Activated B cell treated with CpG ODN at 0.5 μM for 24 hours (primary cell): ENCODE data around the gene MYO1H. TPM values are rescaled to one million over a fixed set of nuclear protein-coding genes. Genes with fewer than 3 reads are reported as not detected.

Experiments used
- ATAC-seq: fragments of 200-7000 bp; cut with Tn5 transposase; one replicate; pipeline ENCODE4 v1.10.0; 2021; ENCODE audit warnings: low read depth, mild to moderate bottlenecking, moderate library complexity
- CTCF ChIA-PET: fragments of 350-600 bp; sonication (Branson Sonifier 250); formaldehyde crosslinking; loops from one replicate; lab custom pipeline; 2021; ENCODE audit warnings: antibody characterized with exemption; lab: Charles Lee
- POLR2A ChIA-PET: fragments of 350-600 bp; sonication (Branson Sonifier 250); formaldehyde crosslinking; loops from one replicate; lab custom pipeline; 2021; ENCODE audit warnings: antibody characterized with exemption; lab: Charles Lee
- DNase-seq: peaks from one replicate; pipeline ENCODE4 v3.0.0; 2022
- H3K27ac Mint-ChIP-seq: one replicate; pipeline ENCODE4 v1.8.0; 2020; ENCODE audit warnings: mixed read lengths
- H3K27me3 Mint-ChIP-seq: one replicate; pipeline ENCODE4 v1.8.0; 2021; ENCODE audit warnings: mixed read lengths
- H3K36me3 Mint-ChIP-seq: one replicate; pipeline ENCODE4 v1.8.0; 2021; ENCODE audit warnings: low read depth, mixed read lengths
- H3K4me1 Mint-ChIP-seq: one replicate; pipeline ENCODE4 v1.8.0; 2021; ENCODE audit warnings: mixed read lengths
- H3K4me3 Mint-ChIP-seq: one replicate; pipeline ENCODE4 v1.8.0; 2020; ENCODE audit warnings: mild to moderate bottlenecking, mixed read lengths
- H3K9me3 Mint-ChIP-seq: one replicate; pipeline ENCODE4 v1.8.0; 2020; ENCODE audit warnings: mixed read lengths
- CTCF ChIP-seq: fragments of 200-600 bp; IDR thresholded peaks from one replicate; pipeline ENCODE4 v1.8.0; 2022; ENCODE audit warnings: antibody characterized with exemption, mild to moderate bottlenecking
- intact Hi-C: fragments of 100-400 bp; cut with micrococcal nuclease; formaldehyde crosslinking; loops from one replicate; pipeline ENCODE4 v1.15.1; 2024
- total RNA-seq: library from RNA; stranded (reverse); gene quantifications from 2 replicates; pipeline ENCODE4 v1.2.3, GENCODE V29; 2022

MYO1H gene
- total RNA-seq, 1 donor from 2014 or later: not detected

- Mint-ChIP-seq H3K4me3 (no peak overlapping the region), H3K27me3 (no peaks in the 10 kb centered on the region), H3K9me3 (no peaks in the 10 kb centered on the region), H3K27ac (no peak overlapping the region), H3K4me1 (peaks cover 38% of the 10 kb centered on the region), H3K36me3 (peaks cover 35% of the 10 kb centered on the region)
- DNase-seq: no peak
- intact Hi-C loops: no loop called here
- ATAC-seq: no peak
- no peak for TF ChIP-seq CTCF
- ChIA-PET CTCF (no interaction called here), POLR2A (no interaction called here)
These were observed 132.7 kb downstream of the MYO1H start for GRCh38 chr12:109480356-109480755.

DNA sequence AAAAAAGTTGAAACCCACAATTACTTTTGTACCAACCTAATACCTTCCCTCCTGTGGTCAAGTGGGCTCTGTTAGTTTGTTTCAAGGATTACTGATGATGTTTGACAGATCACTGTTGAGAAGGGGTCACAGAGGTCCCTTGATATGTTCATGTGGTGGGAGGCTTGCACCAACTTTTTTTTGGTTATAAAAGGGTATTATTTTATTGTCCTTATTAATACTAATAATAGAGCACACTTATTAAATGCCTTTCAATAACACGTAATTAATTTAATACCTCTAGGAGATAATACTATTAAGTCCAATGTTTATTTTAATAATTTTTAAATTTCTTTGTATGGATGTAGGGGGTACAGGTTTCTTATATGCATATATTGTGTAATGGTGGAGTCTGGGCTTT lies 134.2 kb downstream of the MYO1H start:
- H3K4me1 Mint-ChIP-seq: peaks cover 23% of the 10 kb centered on the region
- intact Hi-C loops: no loop called here
- H3K27ac Mint-ChIP-seq: no peak overlapping the region
- TF ChIP-seq CTCF: no peak
- peaks cover 48% of the 10 kb centered on the region for H3K36me3 Mint-ChIP-seq
- no peaks in the 10 kb centered on the region for H3K27me3 Mint-ChIP-seq
- H3K9me3 Mint-ChIP-seq: no peaks in the 10 kb centered on the region
- ChIA-PET POLR2A (no interaction called here), CTCF (no interaction called here)
- H3K4me3 Mint-ChIP-seq: no peak overlapping the region
- no peak for DNase-seq
- no peak for ATAC-seq

- CTCF ChIA-PET: no interaction called here
- no peak overlapping the region for H3K27ac Mint-ChIP-seq
- TF ChIP-seq CTCF: no peak
- no peaks in the 10 kb centered on the region for H3K27me3 Mint-ChIP-seq
- intact Hi-C loops: no loop called here
- H3K9me3 Mint-ChIP-seq: no peaks in the 10 kb centered on the region
- DNase-seq: no peak
- peaks cover 18% of the 10 kb centered on the region for H3K4me1 Mint-ChIP-seq
- peaks cover 48% of the 10 kb centered on the region for H3K36me3 Mint-ChIP-seq
- H3K4me3 Mint-ChIP-seq: no peak overlapping the region
- POLR2A ChIA-PET: no interaction called here
- no peak for ATAC-seq
These were observed 134.8 kb downstream of the MYO1H start for GRCh38 chr12:109482491-109482890.

GRCh38 chr12:109482894-109483293 lies 135.2 kb downstream of the MYO1H start:
- Mint-ChIP-seq H3K36me3 (peaks cover 51% of the 10 kb centered on the region), H3K4me1 (peaks cover 14% of the 10 kb centered on the region), H3K27ac (no peak overlapping the region), H3K27me3 (no peaks in the 10 kb centered on the region), H3K9me3 (no peaks in the 10 kb centered on the region), H3K4me3 (no peak overlapping the region)
- POLR2A ChIA-PET: no interaction called here
- intact Hi-C loops: no loop called here
- no peak for DNase-seq
- no peak for TF ChIP-seq CTCF
- no peak for ATAC-seq
- CTCF ChIA-PET: no interaction called here

DNA sequence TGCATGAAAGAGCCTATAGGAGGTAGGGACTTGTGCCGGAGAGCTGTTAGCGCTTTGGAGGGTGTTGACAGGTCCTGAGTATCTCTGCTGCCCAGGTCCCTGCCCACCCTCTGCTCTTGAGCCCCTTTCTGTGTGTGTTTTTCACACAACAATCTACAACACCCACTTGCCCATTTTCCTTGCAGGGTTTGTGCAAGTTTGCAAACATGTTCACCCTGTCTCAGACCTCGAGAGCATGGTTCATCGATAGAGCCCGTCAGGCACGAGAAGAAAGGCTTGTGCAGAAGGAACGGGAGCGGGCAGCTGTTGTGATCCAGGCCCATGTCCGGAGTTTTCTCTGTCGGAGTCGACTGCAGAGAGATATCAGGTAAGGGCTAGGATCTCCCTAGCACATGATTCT lies 135.6 kb downstream of the MYO1H start:
- ChIA-PET POLR2A (no interaction called here), CTCF (no interaction called here)

More for the DNA sequence above, 135.6 kb downstream of the MYO1H start:
- DNase-seq (no peak), ATAC-seq (no peak)
- TF ChIP-seq CTCF: no peak
- Mint-ChIP-seq H3K9me3 (no peaks in the 10 kb centered on the region), H3K36me3 (peaks cover 55% of the 10 kb centered on the region), H3K27me3 (no peaks in the 10 kb centered on the region), H3K4me3 (no peak overlapping the region), H3K4me1 (peaks cover 10% of the 10 kb centered on the region), H3K27ac (no peak overlapping the region)
- intact Hi-C loops: no loop called here
